ENCODE measurements around the gene DMPK. TPM values are rescaled to one million over a fixed set of nuclear protein-coding genes. Genes with fewer than 3 reads are reported as not detected.
A peak's percentile ranks its signal among the peaks of the same experiment; 100 is the strongest.

DMPK gene
- total RNA-seq, 1 experiment from 2014 or later, result 18.3 TPM

DNA sequence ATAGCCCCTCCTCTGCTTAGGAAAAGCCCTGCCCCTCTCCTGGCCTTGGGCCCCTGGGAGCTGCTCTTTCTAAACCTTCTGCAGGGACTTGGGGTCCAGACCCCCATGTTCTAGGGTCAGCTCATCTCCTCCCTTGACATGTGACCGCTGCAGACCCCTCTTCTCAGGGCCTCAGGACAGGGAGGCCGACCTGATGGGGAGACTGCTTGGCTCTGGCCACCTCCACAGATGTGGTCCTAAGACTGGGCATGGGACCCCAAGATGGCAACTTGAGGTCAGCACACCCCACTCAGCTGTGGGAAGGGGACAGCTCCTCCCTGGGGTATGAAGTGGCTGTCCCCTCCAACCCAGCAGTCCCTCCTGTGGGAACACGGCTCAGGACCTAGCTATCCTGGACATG, 9.4 kb downstream of the DMPK start:
- TF ChIP-seq CTCF (conservative IDR thresholded peaks at IDR 0.05; ENCODE audit: low read depth, low read length) (no peak), EZH2phosphoT487 (IDR thresholded peaks at IDR 0.05; ENCODE audit: borderline replicate concordance, low read length) (no peak), EZH2 (IDR thresholded peaks at IDR 0.05; ENCODE audit: low read length, unreplicated experiment) (no peak)
- H3K4me3 ChIP-seq (ENCODE audit: low read length), result no peak overlapping the region
- no peak overlapping the region for H2AFZ ChIP-seq (ENCODE audit: low read length)
- no peak overlapping the region for H3K4me2 ChIP-seq (ENCODE audit: low read length)
- no peaks in the 10 kb centered on the region for H3K27me3 ChIP-seq (ENCODE audit: low read length)
- ChIA-PET POLR2A (ENCODE audit: unreplicated experiment) (no interaction called here), CTCF (no interaction called here)
- no peak overlapping the region for H3K9ac ChIP-seq (ENCODE audit: low read length)
- 0 out of 2 replicates have a peak, but pooled peaks cover 21% of the 10 kb centered on the region for H3K4me1 ChIP-seq (ENCODE audit: insufficient read depth, low read length)
- H3F3A ChIP-seq (ENCODE audit: low read length, unreplicated experiment), result no peaks in the 10 kb centered on the region
- H3K79me2 ChIP-seq (ENCODE audit: low read length), result no peaks in the 10 kb centered on the region
- no peaks in the 10 kb centered on the region for H4K20me1 ChIP-seq (ENCODE audit: low read length)
- intact Hi-C loops (cut with micrococcal nuclease), result no loop called here
- no peak for DNase-seq
- no peak for ATAC-seq
- H3K36me3 ChIP-seq (ENCODE audit: low read depth, low read length), result no peaks in the 10 kb centered on the region
- H3K9me3 ChIP-seq (ENCODE audit: low read length), result no peaks in the 10 kb centered on the region
- H3K27ac ChIP-seq (ENCODE audit: low read length), result no peak overlapping the region
- no peaks in the 10 kb centered on the region for H3K9me2 ChIP-seq (replicated peaks; ENCODE audit: low read length)
- no TSS peak for BruUV-seq (replicated peaks)

DNA sequence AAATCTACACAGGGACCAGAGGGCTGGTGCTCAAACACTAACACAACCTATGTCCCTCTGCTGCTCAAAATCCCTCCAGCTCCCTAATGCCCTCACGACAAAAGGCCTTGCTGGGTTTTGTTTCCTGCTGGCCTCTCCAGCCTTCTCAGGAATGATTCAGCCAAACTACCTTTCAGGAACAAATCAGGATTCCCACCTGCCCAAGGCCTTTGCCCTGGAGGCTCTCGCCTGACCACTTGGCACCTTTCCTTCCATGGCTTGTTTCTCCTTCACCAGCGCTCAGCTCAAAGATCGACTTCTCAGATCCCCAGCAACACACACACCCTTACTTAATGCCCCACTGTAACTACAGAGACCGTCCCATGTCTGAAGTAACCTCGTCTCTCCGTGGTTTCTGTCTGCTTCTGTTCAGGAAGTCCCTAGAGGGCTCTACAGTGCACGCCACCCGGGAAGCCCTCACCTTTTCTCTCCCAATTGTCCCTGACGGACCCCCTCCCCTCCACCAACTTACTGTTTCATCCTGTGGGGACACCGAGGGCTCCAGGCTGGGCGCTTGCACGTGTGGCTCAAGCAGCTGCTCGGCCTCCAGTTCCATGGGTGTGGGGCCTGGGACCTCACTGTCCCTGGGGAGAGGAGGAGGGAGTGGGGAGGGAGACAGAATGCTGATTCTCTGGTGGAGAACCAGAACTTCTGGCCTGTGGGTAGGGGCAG, 10.0 kb downstream of the DMPK start:
- POLR2A ChIA-PET (ENCODE audit: unreplicated experiment), result interaction anchor here (0.6 kb wide), 1 partner anchor 10 kb away, joined by 6 read pairs; the partner anchor contains the start of gene DMPK

More for the DNA sequence above, 10.0 kb downstream of the DMPK start:
- Histone ChIP-seq H3K36me3 (ENCODE audit: low read depth, low read length) (no peaks in the 10 kb centered on the region), H2AFZ (ENCODE audit: low read length) (no peak overlapping the region), H3K4me1 (ENCODE audit: insufficient read depth, low read length) (0 out of 2 replicates have a peak, but pooled peaks cover 21% of the 10 kb centered on the region), H3K27ac (ENCODE audit: low read length) (no peak overlapping the region), H3K9me2 (replicated peaks; ENCODE audit: low read length) (no peaks in the 10 kb centered on the region), H3K4me2 (ENCODE audit: low read length) (peak overlapping the region; percentile 96), H3K4me3 (ENCODE audit: low read length) (no peak overlapping the region), H3K27me3 (ENCODE audit: low read length) (no peaks in the 10 kb centered on the region), H3K79me2 (ENCODE audit: low read length) (no peaks in the 10 kb centered on the region), H4K20me1 (ENCODE audit: low read length) (no peaks in the 10 kb centered on the region), H3K9ac (ENCODE audit: low read length) (no peak overlapping the region), H3F3A (ENCODE audit: low read length, unreplicated experiment) (no peaks in the 10 kb centered on the region), H3K9me3 (ENCODE audit: low read length) (no peaks in the 10 kb centered on the region)
- DNase-seq (no peak), ATAC-seq (no peak)
- TF ChIP-seq EZH2phosphoT487 (IDR thresholded peaks at IDR 0.05; ENCODE audit: borderline replicate concordance, low read length), result no peak
- TF ChIP-seq CTCF (conservative IDR thresholded peaks at IDR 0.05; ENCODE audit: low read depth, low read length), result no peak
- no TSS peak for BruUV-seq (replicated peaks)
- intact Hi-C loops (cut with micrococcal nuclease), result no loop called here
- CTCF ChIA-PET, result no interaction called here

Measured in PC-3 (cell line).